ENCODE data around the gene CABLES1. TPM values are rescaled to one million over a fixed set of nuclear protein-coding genes. Genes with fewer than 3 reads are reported as not detected.

The CABLES1 gene
- total and polyA plus RNA-seq, 2 of the 8 experiments (the other 6 are each of a cell fraction or from before 2014, with no cell fraction given), result 9.2 to 26.4 TPM

- no peaks in the 10 kb centered on the region for H3K36me3 ChIP-seq (ENCODE audit: control insufficient read depth in 2 of 4, insufficient read depth in 4 of 4, low read length in 3 of 4)
- no peak overlapping the region for H4K8ac ChIP-seq (ENCODE audit: extremely low read depth, insufficient read depth, low read length)
- no peak overlapping the region for H2BK15ac ChIP-seq (ENCODE audit: low read length)
- no peaks in the 10 kb centered on the region for H3K23me2 ChIP-seq (ENCODE audit: low read depth, low read length)
- H2AFZ ChIP-seq (ENCODE audit: low read length), result no peak overlapping the region
- 74% methylated on average over 3 of the region's 3 CpGs; no CpG with 5 or more reads in 1 of the 2 experiments for WGBS, 2 experiments (ENCODE audit: extremely low coverage in 1 of 2, insufficient coverage in 1 of 2, insufficient read length in 1 of 2, insufficient replicate concordance in 2 of 2, low coverage in 1 of 2, low lambda C conversion rate in 2 of 2, missing lambda C conversion rate in 1 of 2)
- H3K4me3 ChIP-seq (ENCODE audit: extremely low read depth in 1 of 4, insufficient read depth in 2 of 4, low read depth in 3 of 4, low read length in 4 of 4), result no peak overlapping the region
- H4K91ac ChIP-seq (replicated peaks; ENCODE audit: insufficient read length, low read length), result no peak overlapping the region
- no peak for DNase-seq (ENCODE audit: low read depth in 1 of 2, low spot score in 2 of 2)
- no peak overlapping the region for H3K23ac ChIP-seq (ENCODE audit: insufficient read length)
- H3K14ac ChIP-seq (ENCODE audit: insufficient read length), result no peak overlapping the region
- ChIA-PET POLR2A (ENCODE audit: partially characterized antibody) (no interaction called here), CTCF (ENCODE audit: partially characterized antibody) (interaction anchor here (0.6 to 1.7 kb wide), 6 partner anchors 10 to 532 kb away, joined by 3 to 4 read pairs (median 4); no protein-coding TSS in a partner anchor)
- H3K79me1 ChIP-seq (ENCODE audit: low read depth, low read length), result no peaks in the 10 kb centered on the region
- no peak overlapping the region for H3K4me2 ChIP-seq (ENCODE audit: insufficient read depth in 1 of 2, low read depth in 2 of 2, low read length in 2 of 2)
- no peak overlapping the region for H3K9ac ChIP-seq (replicated peaks in 1 of 4; ENCODE audit: extremely low read depth in 1 of 4, low read depth in 3 of 4, low read length in 3 of 4)
- H2BK5ac ChIP-seq (ENCODE audit: low read depth, low read length), result no peak overlapping the region
- H3K18ac ChIP-seq (ENCODE audit: extremely low read depth, low read length), result no peak overlapping the region
- H3K79me2 ChIP-seq (ENCODE audit: control insufficient read depth in 1 of 2, insufficient read depth in 2 of 2, low read length in 2 of 2), result no peaks in the 10 kb centered on the region
- no peak overlapping the region for H2BK120ac ChIP-seq (replicated peaks; ENCODE audit: low read depth, low read length)
- H2BK12ac ChIP-seq (ENCODE audit: low read depth, low read length), result no peak overlapping the region
- TF ChIP-seq HDAC2 (IDR thresholded peaks at IDR 0.05; ENCODE audit: borderline replicate concordance in 1 of 2, low read depth in 2 of 2, low read length in 2 of 2) (no peak), ASH2L (IDR thresholded peaks at IDR 0.05; ENCODE audit: low read length) (no peak), CTBP2 (IDR thresholded peaks at IDR 0.05; ENCODE audit: borderline replicate concordance, insufficient read depth, insufficient read length, low read length) (no peak), CHD1 (IDR thresholded peaks at IDR 0.05; ENCODE audit: low read depth, low read length) (no peak), TEAD4 (IDR thresholded peaks at IDR 0.05; ENCODE audit: low read depth, low read length) (no peak), PHF8 (conservative IDR thresholded peaks at IDR 0.05; ENCODE audit: low read depth, low read length) (no peak), CBX8 (IDR thresholded peaks at IDR 0.05; ENCODE audit: borderline replicate concordance, low read depth, low read length) (no peak), FOSL1 (IDR thresholded peaks at IDR 0.05; ENCODE audit: insufficient read depth, low read depth, low read length) (no peak), ZNF274 (IDR thresholded peaks at IDR 0.05; ENCODE audit: borderline replicate concordance, extremely low read depth, low read length) (no peak), SP4 (IDR thresholded peaks at IDR 0.05; ENCODE audit: low read length) (no peak)
- no peaks in the 10 kb centered on the region for H3K27me3 ChIP-seq (replicated peaks in 1 of 4; ENCODE audit: control insufficient read depth in 3 of 4, extremely low read depth in 1 of 4, insufficient read depth in 3 of 4, low read length in 3 of 4)
- H3K4me1 ChIP-seq (replicated peaks in 1 of 4; ENCODE audit: control insufficient read depth in 3 of 4, insufficient read depth in 4 of 4, low read length in 3 of 4), result no peaks in the 10 kb centered on the region
- H4K20me1 ChIP-seq (replicated peaks in 1 of 2; ENCODE audit: control insufficient read depth in 1 of 2, insufficient read depth in 2 of 2, low read length in 2 of 2), result no peaks in the 10 kb centered on the region
- no peak overlapping the region for H4K5ac ChIP-seq (ENCODE audit: insufficient read length, low read depth, low read length)
- FAIRE-seq, result no peak
- H3K9me3 ChIP-seq (ENCODE audit: insufficient read depth in 2 of 2, low read depth in 1 of 2, low read length in 1 of 2), result no peaks in the 10 kb centered on the region
- H2AK5ac ChIP-seq (ENCODE audit: low read depth, low read length), result no peak overlapping the region
- H3K4ac ChIP-seq (replicated peaks; ENCODE audit: insufficient read length, low read depth, low read length), result no peak overlapping the region
- no peak overlapping the region for H3K56ac ChIP-seq (replicated peaks; ENCODE audit: insufficient read length, low read depth, low read length)
- no peak overlapping the region for H2BK20ac ChIP-seq (ENCODE audit: low read length)
- H3K27ac ChIP-seq (ENCODE audit: low read depth, low read length), result no peak overlapping the region
Measured at GRCh38 chr18:23087352-23087751, 47.9 kb upstream of the CABLES1 start.
